NT2/D1 (cell line): Measurements from ENCODE around the gene ANLN.
"Not testable (repeated sequence)": the region's sequence is repeated elsewhere in the genome, so short reads cannot be mapped to it uniquely, and the experiment has no call there.

Experiments used
- SUZ12 ChIP-seq: IDR thresholded peaks from 2 replicates; pipeline ENCODE4 v1.6.1; 2011; ENCODE audit not compliant: insufficient read length, insufficient read depth; ENCODE audit errors: extremely low read depth
- YY1 ChIP-seq: IDR thresholded peaks from 2 replicates; pipeline ENCODE4 v1.6.1; 2011; ENCODE audit not compliant: insufficient read length, insufficient read depth
- ZNF274 ChIP-seq: IDR thresholded peaks from 2 replicates; pipeline ENCODE4 v1.6.1; 2011; ENCODE audit warnings: mild to moderate bottlenecking, low read depth, low read length

- TF ChIP-seq YY1, ZNF274, SUZ12: not testable (repeated sequence)
Observed at GRCh38 chr7:36497176-36497575, 107.5 kb downstream of the ANLN start.
